Right ventricle myocardium inferior (tissue), 1 donor: Measurements from ENCODE around the gene HACL1. TPM values are rescaled to one million over a fixed set of nuclear protein-coding genes. Genes with fewer than 3 reads are reported as not detected.

Source experiments
- ATAC-seq: fragments of 200-7000 bp; cut with Tn5 transposase; one replicate; pipeline ENCODE4 v1.9.1; 2020; ENCODE audit warnings: mild to moderate bottlenecking, moderate library complexity
- DNase-seq: peaks from one replicate; pipeline ENCODE4 v3.0.0; 2021; ENCODE audit errors: missing footprints
- intact Hi-C: fragments of 100-400 bp; cut with DNase I; formaldehyde crosslinking; loops from one replicate; pipeline ENCODE4 v1.11.0; 2022
- total RNA-seq: library from RNA; stranded (reverse); fragmentation: NEBNext Ultra II Directional; extraction: Animal tissue kit (Norgen Biotek cat#: 25700); gene quantifications from one replicate; pipeline ENCODE4 v1.2.1, GENCODE V29; 2021
- donor health status: DM: no; HTN: yes; CAD: no; lungs with severe emphysema.

The HACL1 gene
- total RNA-seq, 1 donor from 2014 or later = 12.5 TPM

GRCh38 chr3:15513116-15513515 lies 88.3 kb downstream of the HACL1 start:
- intact Hi-C loops = no loop called here
- no peak for DNase-seq
- no peak for ATAC-seq

- peak; percentile 97 for ATAC-seq
- intact Hi-C loops = no loop called here
- peak; percentile 69 for DNase-seq
Observed at GRCh38 chr3:15512166-15512565, 89.2 kb downstream of the HACL1 start.

- intact Hi-C loops = no loop called here
- no peak for ATAC-seq
- no peak for DNase-seq
Observed at GRCh38 chr3:15511156-15511555, 90.2 kb downstream of the HACL1 start.

Other genes starting within 250 kb of the HACL1 start
- gene METTL6, start 174.0 kb downstream of the HACL1 start, total RNA-seq = 6.8 TPM
- 6.7 TPM for gene EAF1, start 174.0 kb downstream of the HACL1 start, total RNA-seq
- 1.7 TPM for gene COLQ, start 79.9 kb downstream of the HACL1 start, total RNA-seq
- 13.5 TPM for gene BTD, start 176 bp upstream of the HACL1 start, total RNA-seq
- gene ANKRD28, start 196.4 kb upstream of the HACL1 start, total RNA-seq = 23.6 TPM